AG04449 (cell line): ENCODE results near the gene LAMB4.

Experiments used
- CTCF ChIA-PET: fragments of 350-600 bp; formaldehyde crosslinking; extraction: SDS; loops from one replicate; lab custom pipeline; 2021; ENCODE audit warnings: antibody characterized with exemption; lab: Yijun Ruan, JAX
- POLR2A ChIA-PET: fragments of 400-600, 350-600 bp; formaldehyde crosslinking; extraction: SDS; loops from one replicate; lab custom pipeline; 2020; ENCODE audit warnings: antibody characterized with exemption, inconsistent platforms; lab: Yijun Ruan, JAX
- DNase-seq: peaks from one replicate; pipeline ENCODE4 v3.0.0-alpha.2; 2010; ENCODE audit warnings: low read depth, low spot score
- H3K4me3 ChIP-seq: 2 replicates; pipeline ENCODE4 v1.5.1; 2011; ENCODE audit warnings: low read depth, mild to moderate bottlenecking, control low read depth, low read length
- CTCF ChIP-seq: IDR thresholded peaks from one replicate; pipeline ENCODE4 v1.5.1; 2011; ENCODE audit warnings: mild to moderate bottlenecking, moderate library complexity, low read length, control low read depth, inconsistent platforms; ENCODE audit not compliant: insufficient read depth; ENCODE audit errors: missing control alignments

The LAMB4 gene

GRCh38 chr7:108166687-108167086 lies 36.5 kb upstream of the LAMB4 start:
- DNase-seq, result no peak
- ChIA-PET POLR2A (no interaction called here), CTCF (interaction anchor here (1.4 kb wide), 1 partner anchor 330 kb away, joined by 6 read pairs; no protein-coding TSS in a partner anchor)
- TF ChIP-seq CTCF, result no peak
- H3K4me3 ChIP-seq, result no peak overlapping the region

GRCh38 chr7:108165723-108166122 lies 35.6 kb upstream of the LAMB4 start:
- H3K4me3 ChIP-seq, result no peak overlapping the region
- no peak for DNase-seq
- CTCF ChIA-PET, result no interaction called here
- no peak for TF ChIP-seq CTCF
- POLR2A ChIA-PET, result no interaction called here

GRCh38 chr7:108164946-108165345 lies 34.8 kb upstream of the LAMB4 start:
- ChIA-PET CTCF (no interaction called here), POLR2A (no interaction called here)
- no peak overlapping the region for H3K4me3 ChIP-seq
- no peak for TF ChIP-seq CTCF
- no peak for DNase-seq

GRCh38 chr7:108164342-108164741 lies 34.2 kb upstream of the LAMB4 start:
- POLR2A ChIA-PET, result no interaction called here
- DNase-seq, result no peak
- H3K4me3 ChIP-seq, result no peak overlapping the region
- CTCF ChIA-PET, result no interaction called here
- TF ChIP-seq CTCF, result no peak

DNA sequence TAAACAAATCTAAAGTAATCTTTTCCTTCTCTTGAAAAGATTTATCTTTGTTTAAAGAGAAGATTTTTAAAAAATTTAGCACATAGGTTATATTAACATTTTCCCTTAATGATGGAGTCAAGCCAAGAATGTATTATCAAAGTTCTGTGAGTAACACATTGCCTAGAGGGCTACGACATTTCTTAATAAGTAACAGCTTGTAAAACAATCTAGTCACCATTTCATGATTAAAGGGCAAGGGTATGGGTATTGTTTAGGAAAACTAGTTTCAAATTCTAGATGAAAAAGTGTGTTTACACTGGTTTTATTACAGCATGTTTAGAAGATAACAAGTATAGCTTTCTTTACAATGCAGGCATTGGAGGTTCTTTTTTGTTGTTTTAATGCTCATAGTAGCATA lies 28.6 kb upstream of the LAMB4 start:
- ChIA-PET CTCF (interaction anchor here (1.0 to 2.7 kb wide), 2 partner anchors 13 to 338 kb away, joined by 3 to 12 read pairs; no protein-coding TSS in a partner anchor), POLR2A (no interaction called here)
- H3K4me3 ChIP-seq, result no peak overlapping the region
- DNase-seq, result no peak
- no peak for TF ChIP-seq CTCF

DNA sequence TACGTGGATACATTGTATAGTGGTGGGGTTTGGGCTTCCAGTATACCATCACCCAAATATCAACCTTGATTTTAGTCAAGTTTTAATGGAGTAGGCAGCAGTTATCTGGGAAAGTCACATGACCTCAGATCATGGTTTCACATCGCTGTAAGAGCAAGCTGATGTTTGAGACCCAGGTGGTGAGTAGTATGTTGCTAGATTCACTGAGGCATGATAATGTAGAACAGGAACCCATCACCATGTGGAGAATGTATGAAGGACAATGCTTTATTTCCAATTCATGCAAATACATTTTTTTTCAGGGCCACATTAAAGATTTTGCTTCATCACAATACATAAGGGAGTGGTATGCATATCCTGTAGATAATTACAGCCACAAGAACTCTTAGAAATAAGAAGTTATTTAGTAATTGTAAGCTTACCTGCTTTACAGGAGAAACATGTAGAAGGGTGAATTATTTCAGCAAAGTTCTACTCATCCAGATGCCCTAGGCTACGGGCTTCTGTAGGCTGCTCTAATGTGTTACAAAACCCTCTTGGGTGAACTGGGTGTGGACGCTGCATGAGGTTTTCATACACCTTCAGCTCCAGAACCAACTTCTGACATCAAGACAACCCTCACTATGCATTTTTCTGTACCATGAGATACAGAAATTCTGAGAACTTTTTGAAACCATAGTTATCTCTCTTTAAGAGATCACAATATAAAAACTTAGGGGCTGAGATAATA lies 27.6 kb upstream of the LAMB4 start:
- CTCF ChIA-PET, result interaction anchor here (1.1 to 2.7 kb wide), 3 partner anchors 12 to 134 kb away, joined by 3 to 12 read pairs (median 3); no protein-coding TSS in a partner anchor
- POLR2A ChIA-PET, result no interaction called here

More for the DNA sequence above, 27.6 kb upstream of the LAMB4 start:
- TF ChIP-seq CTCF, result no peak
- no peak overlapping the region for H3K4me3 ChIP-seq
- DNase-seq, result no peak
